ENCODE measurements around the gene ZNF197.
A peak's percentile ranks its signal among the peaks of the same experiment; 100 is the strongest.
"Not testable (repeated sequence)": the region's sequence is repeated elsewhere in the genome, so short reads cannot be mapped to it uniquely, and the experiment has no call there.

Gene ZNF197

GRCh38 chr3:44624749-44625480 is at the start of gene ZNF197:
ZNF197 (plus strand) TSS chr3:44625036; CDS start chr3:44629155, 4,119 bp downstream.
- peak; percentile 56 for DNase-seq

GRCh38 chr3:44576613-44577012 is 48.2 kb upstream of the ZNF197 start:
- DNase-seq, result no peak

- not testable (repeated sequence) for DNase-seq
These were observed 47.4 kb upstream of the ZNF197 start for GRCh38 chr3:44577354-44577952.

GRCh38 chr3:44578316-44578715 is 46.5 kb upstream of the ZNF197 start:
- not testable (repeated sequence) for DNase-seq

- DNase-seq, result not testable (repeated sequence)
These were observed 45.8 kb upstream of the ZNF197 start for GRCh38 chr3:44578924-44579515.

GRCh38 chr3:44579749-44580148 is 45.1 kb upstream of the ZNF197 start:
- not testable (repeated sequence) for DNase-seq

GRCh38 chr3:44580971-44581370 is 43.9 kb upstream of the ZNF197 start:
- not testable (repeated sequence) for DNase-seq

GRCh38 chr3:44584646-44585501 is 40.0 kb upstream of the ZNF197 start, which contains the start of gene ZNF660:
ZNF660 (plus strand) TSS chr3:44584964; CDS start chr3:44594194, 9,230 bp downstream.
- DNase-seq, result peak; percentile 38

- DNase-seq, result no peak
These were observed 28.2 kb upstream of the ZNF197 start for GRCh38 chr3:44596621-44597020.

GRCh38 chr3:44601749-44602148 is 23.1 kb upstream of the ZNF197 start:
- DNase-seq, result no peak

- DNase-seq, result no peak
These were observed 12.2 kb upstream of the ZNF197 start for GRCh38 chr3:44612678-44613077.

- no peak for DNase-seq
These were observed 3.9 kb downstream of the ZNF197 start for GRCh38 chr3:44628716-44629115.

- no peak for DNase-seq
These were observed 7.4 kb downstream of the ZNF197 start for GRCh38 chr3:44632193-44632592.

- DNase-seq, result no peak
These were observed 17.5 kb downstream of the ZNF197 start for GRCh38 chr3:44642337-44642736.

- DNase-seq, result no peak
These were observed 18.2 kb downstream of the ZNF197 start for GRCh38 chr3:44643024-44643423.

- DNase-seq, result no peak
These were observed 22.9 kb downstream of the ZNF197 start for GRCh38 chr3:44647771-44648170.

GRCh38 chr3:44648564-44649229 is 23.9 kb downstream of the ZNF197 start, which contains the start of gene ZNF35:
ZNF35 (plus strand) TSS chr3:44648732; CDS start chr3:44651068, 2,336 bp downstream.
- DNase-seq, result peak; percentile 35

- no peak for DNase-seq
These were observed 24.9 kb downstream of the ZNF197 start for GRCh38 chr3:44649709-44650108.

GRCh38 chr3:44654039-44654438 is 29.2 kb downstream of the ZNF197 start:
- DNase-seq, result no peak

- DNase-seq, result no peak
These were observed 34.2 kb downstream of the ZNF197 start for GRCh38 chr3:44659015-44659414.

- no peak for DNase-seq
These were observed 34.6 kb downstream of the ZNF197 start for GRCh38 chr3:44659434-44659833.

GRCh38 chr3:44661189-44661588 is 36.4 kb downstream of the ZNF197 start:
- DNase-seq, result no peak

Measured in NCI-H510A treated with DMSO at 0.1 percent for 48 hours (cell line).